WTC11 (cell line): Measurements from ENCODE around the gene XRCC4. TPM values are rescaled to one million over a fixed set of nuclear protein-coding genes. Genes with fewer than 3 reads are reported as not detected.

Experiments used
- ATAC-seq: fragments of 200-7000 bp; cut with Tn5 transposase; 2 replicates; pipeline ENCODE4 v1.10.0; 2021; ENCODE audit warnings: mild to moderate bottlenecking, moderate library complexity
- CTCF ChIA-PET: fragments of 300-600 bp; sonication (Branson Sonifier 250); formaldehyde crosslinking; loops from one replicate; lab custom pipeline; 2021; ENCODE audit warnings: antibody characterized with exemption; lab: Charles Lee
- POLR2A ChIA-PET: fragments of 350-600 bp; sonication (Branson Sonifier 250); formaldehyde crosslinking; loops from one replicate; lab custom pipeline; 2021; ENCODE audit warnings: antibody characterized with exemption; lab: Charles Lee
- DNase-seq: peaks from one replicate; pipeline ENCODE4 v3.0.0; 2021; ENCODE audit warnings: low spot score
- H3K27ac Mint-ChIP-seq: 2 replicates; pipeline ENCODE4 v1.8.0; 2021; ENCODE audit warnings: mixed read lengths
- H3K27me3 Mint-ChIP-seq: 2 replicates; pipeline ENCODE4 v1.8.0; 2021; ENCODE audit warnings: low read depth, mild to moderate bottlenecking, moderate library complexity, mixed read lengths
- H3K36me3 Mint-ChIP-seq: 2 replicates; pipeline ENCODE4 v1.8.0; 2021; ENCODE audit warnings: mixed read lengths
- H3K4me1 Mint-ChIP-seq: 2 replicates; pipeline ENCODE4 v1.8.0; 2022; ENCODE audit warnings: mixed read lengths
- H3K4me3 Mint-ChIP-seq: 2 replicates; pipeline ENCODE4 v1.8.0; 2021; ENCODE audit warnings: mild to moderate bottlenecking, moderate library complexity, mixed read lengths
- H3K9me3 Mint-ChIP-seq: 2 replicates; pipeline ENCODE4 v1.8.0; 2021; ENCODE audit warnings: mixed read lengths
- ATF6 ChIP-seq: sonication (generic); formaldehyde crosslinking; IDR thresholded peaks from 2 replicates; pipeline ENCODE4 v1.8.1; 2023; ENCODE audit warnings: mild to moderate bottlenecking, missing genetic modification reagents
- CDX4 ChIP-seq: fragments of 250-450 bp; sonication (Bioruptor Pico); IDR thresholded peaks from 2 replicates; pipeline ENCODE4 v1.9.0; 2021; ENCODE audit warnings: moderate library complexity, mild to moderate bottlenecking, inconsistent platforms, borderline replicate concordance
- ETV6 ChIP-seq: sonication (generic); formaldehyde crosslinking; IDR thresholded peaks from 2 replicates; pipeline ENCODE4 v1.8.1; 2022; ENCODE audit warnings: mild to moderate bottlenecking, missing genetic modification reagents
- GABPB1 ChIP-seq: sonication (generic); formaldehyde crosslinking; IDR thresholded peaks from 2 replicates; pipeline ENCODE4 v1.8.1; 2023; ENCODE audit warnings: mild to moderate bottlenecking, missing genetic modification reagents
- MYBL2 ChIP-seq: sonication (generic); formaldehyde crosslinking; IDR thresholded peaks from 2 replicates; pipeline ENCODE4 v1.8.1; 2023; ENCODE audit warnings: mild to moderate bottlenecking, moderate library complexity, missing genetic modification reagents
- NFYB ChIP-seq: sonication (generic); formaldehyde crosslinking; conservative IDR thresholded peaks from 2 replicates; pipeline ENCODE4 v1.8.0; 2022; ENCODE audit warnings: low read depth, missing genetic modification reagents
- OVOL2 ChIP-seq: fragments of 250-450 bp; sonication (Bioruptor Pico); IDR thresholded peaks from 2 replicates; pipeline ENCODE4 v1.9.0; 2021; ENCODE audit warnings: mild to moderate bottlenecking, borderline replicate concordance
- SMAD3 ChIP-seq: sonication (generic); formaldehyde crosslinking; IDR thresholded peaks from 2 replicates; pipeline ENCODE4 v1.8.0; 2022; ENCODE audit warnings: missing genetic modification reagents, mild to moderate bottlenecking, borderline replicate concordance
- USF2 ChIP-seq: sonication (generic); formaldehyde crosslinking; IDR thresholded peaks from 2 replicates; pipeline ENCODE4 v1.8.1; 2023; ENCODE audit warnings: mild to moderate bottlenecking, missing genetic modification reagents, moderate library complexity
- ZNF317 ChIP-seq: sonication (generic); formaldehyde crosslinking; IDR thresholded peaks from 2 replicates; pipeline ENCODE4 v1.8.1; 2023; ENCODE audit warnings: low read depth, mild to moderate bottlenecking, moderate library complexity, missing genetic modification reagents, borderline replicate concordance
- ZNF396 ChIP-seq: fragments of 250-450 bp; sonication (Bioruptor Pico); IDR thresholded peaks from 2 replicates; pipeline ENCODE4 v1.8.0; 2021; ENCODE audit warnings: mild to moderate bottlenecking, moderate library complexity, borderline replicate concordance
- ZNF423 ChIP-seq: fragments of 250-450 bp; sonication (Bioruptor Pico); IDR thresholded peaks from 2 replicates; pipeline ENCODE4 v2.1.2; 2022; ENCODE audit warnings: mild to moderate bottlenecking, moderate library complexity
- total RNA-seq: library from RNA; stranded (reverse); gene quantifications from 3 replicates; pipeline ENCODE4 v1.2.3, GENCODE V29; 2021
- TF ChIP-seq, protein P1 (sequence below): sonication (generic); formaldehyde crosslinking; IDR thresholded peaks from 2 replicates; pipeline ENCODE4 v1.8.1; 2023; ENCODE audit warnings: mild to moderate bottlenecking, missing genetic modification reagents, borderline replicate concordance
- TF ChIP-seq, protein P2 (sequence below): sonication (generic); formaldehyde crosslinking; IDR thresholded peaks from 2 replicates; pipeline ENCODE4 v1.8.0; 2023; ENCODE audit warnings: missing genetic modification reagents
- TF ChIP-seq, protein P3 (sequence below): sonication (generic); formaldehyde crosslinking; IDR thresholded peaks from 2 replicates; pipeline ENCODE4 v1.8.1; 2022; ENCODE audit warnings: missing genetic modification reagents, borderline replicate concordance

Gene XRCC4
- total RNA-seq, 1 experiment from 2014 or later: 13.5 TPM

GRCh38 chr5:83377131-83377865 lies 300.0 kb downstream of the XRCC4 start:
- H3K4me3 Mint-ChIP-seq: no peak overlapping the region
- no peaks in the 10 kb centered on the region for H3K36me3 Mint-ChIP-seq
- CTCF ChIA-PET: no interaction called here
- POLR2A ChIA-PET: no interaction called here
- peaks cover 6% of the 10 kb centered on the region; the same call in 1 of the 2 replicates for H3K9me3 Mint-ChIP-seq
- no peak overlapping the region for H3K27ac Mint-ChIP-seq
- TF ChIP-seq OVOL2 (no peak), NFYB (no peak), SMAD3 (CRISPR knock-in tag) (no peak), MYBL2 (no peak), ZNF317 (CRISPR knock-in tag) (no peak), ETV6 (CRISPR knock-in tag) (no peak), ATF6 (CRISPR knock-in tag) (no peak), GABPB1 (CRISPR knock-in tag) (no peak), CDX4 (CRISPR knock-in tag) (no peak), ZNF423 (CRISPR knock-in tag) (no peak), USF2 (CRISPR knock-in tag) (no peak), ZNF396 (CRISPR knock-in tag) (no peak)
- TF ChIP-seq, protein P1, sequence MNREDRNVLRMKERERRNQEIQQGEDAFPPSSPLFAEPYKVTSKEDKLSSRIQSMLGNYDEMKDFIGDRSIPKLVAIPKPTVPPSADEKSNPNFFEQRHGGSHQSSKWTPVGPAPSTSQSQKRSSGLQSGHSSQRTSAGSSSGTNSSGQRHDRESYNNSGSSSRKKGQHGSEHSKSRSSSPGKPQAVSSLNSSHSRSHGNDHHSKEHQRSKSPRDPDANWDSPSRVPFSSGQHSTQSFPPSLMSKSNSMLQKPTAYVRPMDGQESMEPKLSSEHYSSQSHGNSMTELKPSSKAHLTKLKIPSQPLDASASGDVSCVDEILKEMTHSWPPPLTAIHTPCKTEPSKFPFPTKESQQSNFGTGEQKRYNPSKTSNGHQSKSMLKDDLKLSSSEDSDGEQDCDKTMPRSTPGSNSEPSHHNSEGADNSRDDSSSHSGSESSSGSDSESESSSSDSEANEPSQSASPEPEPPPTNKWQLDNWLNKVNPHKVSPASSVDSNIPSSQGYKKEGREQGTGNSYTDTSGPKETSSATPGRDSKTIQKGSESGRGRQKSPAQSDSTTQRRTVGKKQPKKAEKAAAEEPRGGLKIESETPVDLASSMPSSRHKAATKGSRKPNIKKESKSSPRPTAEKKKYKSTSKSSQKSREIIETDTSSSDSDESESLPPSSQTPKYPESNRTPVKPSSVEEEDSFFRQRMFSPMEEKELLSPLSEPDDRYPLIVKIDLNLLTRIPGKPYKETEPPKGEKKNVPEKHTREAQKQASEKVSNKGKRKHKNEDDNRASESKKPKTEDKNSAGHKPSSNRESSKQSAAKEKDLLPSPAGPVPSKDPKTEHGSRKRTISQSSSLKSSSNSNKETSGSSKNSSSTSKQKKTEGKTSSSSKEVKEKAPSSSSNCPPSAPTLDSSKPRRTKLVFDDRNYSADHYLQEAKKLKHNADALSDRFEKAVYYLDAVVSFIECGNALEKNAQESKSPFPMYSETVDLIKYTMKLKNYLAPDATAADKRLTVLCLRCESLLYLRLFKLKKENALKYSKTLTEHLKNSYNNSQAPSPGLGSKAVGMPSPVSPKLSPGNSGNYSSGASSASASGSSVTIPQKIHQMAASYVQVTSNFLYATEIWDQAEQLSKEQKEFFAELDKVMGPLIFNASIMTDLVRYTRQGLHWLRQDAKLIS (CRISPR knock-in tag): no peak
- TF ChIP-seq, protein P2, sequence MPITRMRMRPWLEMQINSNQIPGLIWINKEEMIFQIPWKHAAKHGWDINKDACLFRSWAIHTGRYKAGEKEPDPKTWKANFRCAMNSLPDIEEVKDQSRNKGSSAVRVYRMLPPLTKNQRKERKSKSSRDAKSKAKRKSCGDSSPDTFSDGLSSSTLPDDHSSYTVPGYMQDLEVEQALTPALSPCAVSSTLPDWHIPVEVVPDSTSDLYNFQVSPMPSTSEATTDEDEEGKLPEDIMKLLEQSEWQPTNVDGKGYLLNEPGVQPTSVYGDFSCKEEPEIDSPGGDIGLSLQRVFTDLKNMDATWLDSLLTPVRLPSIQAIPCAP (CRISPR knock-in tag): no peak
- TF ChIP-seq, protein P3, sequence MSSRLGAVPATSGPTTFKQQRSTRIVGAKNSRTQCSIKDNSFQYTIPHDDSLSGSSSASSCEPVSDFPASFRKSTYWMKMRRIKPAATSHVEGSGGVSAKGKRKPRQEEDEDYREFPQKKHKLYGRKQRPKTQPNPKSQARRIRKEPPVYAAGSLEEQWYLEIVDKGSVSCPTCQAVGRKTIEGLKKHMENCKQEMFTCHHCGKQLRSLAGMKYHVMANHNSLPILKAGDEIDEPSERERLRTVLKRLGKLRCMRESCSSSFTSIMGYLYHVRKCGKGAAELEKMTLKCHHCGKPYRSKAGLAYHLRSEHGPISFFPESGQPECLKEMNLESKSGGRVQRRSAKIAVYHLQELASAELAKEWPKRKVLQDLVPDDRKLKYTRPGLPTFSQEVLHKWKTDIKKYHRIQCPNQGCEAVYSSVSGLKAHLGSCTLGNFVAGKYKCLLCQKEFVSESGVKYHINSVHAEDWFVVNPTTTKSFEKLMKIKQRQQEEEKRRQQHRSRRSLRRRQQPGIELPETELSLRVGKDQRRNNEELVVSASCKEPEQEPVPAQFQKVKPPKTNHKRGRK (CRISPR knock-in tag): no peak
- DNase-seq (no peak), ATAC-seq (no peak)
- H3K4me1 Mint-ChIP-seq: peaks cover 27% of the 10 kb centered on the region
- H3K27me3 Mint-ChIP-seq: no peaks in the 10 kb centered on the region
